Vagina (tissue), 2 donors: Measurements from ENCODE around the gene ARL5C. TPM values are rescaled to one million over a fixed set of nuclear protein-coding genes. Genes with fewer than 3 reads are reported as not detected.

Source experiments
- DNase-seq, 2 donors: peaks; one replicate each; pipeline ENCODE4 v3.0.0-alpha.2; 2017; ENCODE audit errors: extremely low spot score in 2 of 2
- H3K27ac ChIP-seq: fragments of 200-600 bp; sonication (generic); one replicate; pipeline ENCODE4 v1.5.1; 2019
- H3K27me3 ChIP-seq: fragments of 200-600 bp; sonication (generic); one replicate; pipeline ENCODE4 v1.5.1; 2019
- H3K36me3 ChIP-seq, 2 donors: fragments of 200-600 bp; sonication (generic); one replicate each; pipeline ENCODE4 v1.5.1; 2017 to 2019
- H3K4me1 ChIP-seq: fragments of 200-600 bp; sonication (generic); one replicate; pipeline ENCODE4 v1.5.1; 2019
- H3K4me3 ChIP-seq, 2 donors: fragments of 200-600 bp; sonication (generic); 1 replicate in 1 of 2; 2 replicates in 1 of 2; pipeline ENCODE4 v1.5.1; 2016 to 2019
- H3K9me3 ChIP-seq: fragments of 200-600 bp; sonication (generic); one replicate; pipeline ENCODE4 v1.5.1; 2019
- POLR2A ChIP-seq, 2 donors: fragments of 450-650 bp; IDR thresholded peaks; one replicate each; pipeline ENCODE4 v1.6.1; 2017; ENCODE audit warnings: antibody characterized with exemption in 2 of 2, mild to moderate bottlenecking in 2 of 2, moderate library complexity in 2 of 2
- POLR2AphosphoS5 ChIP-seq, 2 donors: sonication (generic); formaldehyde crosslinking; IDR thresholded peaks; one replicate each; pipeline ENCODE4 v1.9.0; 2017; ENCODE audit warnings: antibody characterized with exemption in 2 of 2, mild to moderate bottlenecking in 2 of 2, low read depth in 1 of 2; ENCODE audit not compliant: insufficient read depth in 1 of 2
- intact Hi-C: fragments of 100-400 bp; cut with DNase I; formaldehyde crosslinking; loops from one replicate; pipeline ENCODE4 v1.15.1; 2023
- total RNA-seq: library from RNA; depleted of rRNA; stranded (reverse); fragments of >200 nt; gene quantifications from one replicate; pipeline ENCODE4 v1.2.3, GENCODE V29; 2016
- TF ChIP-seq, protein P1 (sequence below), 3 experiments: fragments of 450-650 bp in 2 of 3; fragments of 200-600 bp in 1 of 3; sonication (generic) in 1 of 3; IDR thresholded peaks; one replicate each; pipeline ENCODE4 v1.5.1; 2017 to 2019; ENCODE audit warnings: antibody characterized with exemption in 3 of 3, mild to moderate bottlenecking in 2 of 3, moderate library complexity in 2 of 3

ARL5C gene
- total RNA-seq, 1 donor from 2014 or later, result not detected

DNA sequence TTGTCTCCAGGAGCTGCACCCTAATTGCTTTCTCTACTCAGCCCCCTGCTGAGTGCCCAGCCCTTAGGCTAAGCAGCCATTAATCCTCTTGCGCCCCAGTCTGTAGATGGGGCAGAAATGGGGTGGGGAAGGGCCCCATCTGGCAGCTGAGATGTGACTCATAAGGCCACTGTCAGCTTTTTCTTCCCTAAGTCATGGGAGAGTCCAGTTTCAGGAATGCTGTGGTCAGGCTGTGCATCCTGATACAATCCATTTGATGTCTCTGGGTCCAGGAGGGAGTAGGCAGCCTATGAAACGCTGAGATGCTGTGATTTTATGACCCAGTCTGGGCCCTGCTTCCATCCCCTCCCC lies 26.8 kb downstream of the ARL5C start:
- TF ChIP-seq, protein P1, sequence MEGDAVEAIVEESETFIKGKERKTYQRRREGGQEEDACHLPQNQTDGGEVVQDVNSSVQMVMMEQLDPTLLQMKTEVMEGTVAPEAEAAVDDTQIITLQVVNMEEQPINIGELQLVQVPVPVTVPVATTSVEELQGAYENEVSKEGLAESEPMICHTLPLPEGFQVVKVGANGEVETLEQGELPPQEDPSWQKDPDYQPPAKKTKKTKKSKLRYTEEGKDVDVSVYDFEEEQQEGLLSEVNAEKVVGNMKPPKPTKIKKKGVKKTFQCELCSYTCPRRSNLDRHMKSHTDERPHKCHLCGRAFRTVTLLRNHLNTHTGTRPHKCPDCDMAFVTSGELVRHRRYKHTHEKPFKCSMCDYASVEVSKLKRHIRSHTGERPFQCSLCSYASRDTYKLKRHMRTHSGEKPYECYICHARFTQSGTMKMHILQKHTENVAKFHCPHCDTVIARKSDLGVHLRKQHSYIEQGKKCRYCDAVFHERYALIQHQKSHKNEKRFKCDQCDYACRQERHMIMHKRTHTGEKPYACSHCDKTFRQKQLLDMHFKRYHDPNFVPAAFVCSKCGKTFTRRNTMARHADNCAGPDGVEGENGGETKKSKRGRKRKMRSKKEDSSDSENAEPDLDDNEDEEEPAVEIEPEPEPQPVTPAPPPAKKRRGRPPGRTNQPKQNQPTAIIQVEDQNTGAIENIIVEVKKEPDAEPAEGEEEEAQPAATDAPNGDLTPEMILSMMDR (IDR thresholded peaks at IDR 0.05), result no peak
- no peak for TF ChIP-seq POLR2AphosphoS5 (IDR thresholded peaks at IDR 0.05; ENCODE audit: insufficient read depth in 1 of 2, low read depth in 1 of 2)
- no peak for TF ChIP-seq POLR2A (IDR thresholded peaks at IDR 0.05)
- intact Hi-C loops, result no loop called here
- Histone ChIP-seq H3K9me3 (no peaks in the 10 kb centered on the region), H3K36me3 (no peaks in the 10 kb centered on the region), H3K27me3 (no peaks in the 10 kb centered on the region), H3K4me3 (no peak overlapping the region), H3K27ac (no peak overlapping the region), H3K4me1 (peaks cover 21% of the 10 kb centered on the region)
- DNase-seq, result no peak

DNA sequence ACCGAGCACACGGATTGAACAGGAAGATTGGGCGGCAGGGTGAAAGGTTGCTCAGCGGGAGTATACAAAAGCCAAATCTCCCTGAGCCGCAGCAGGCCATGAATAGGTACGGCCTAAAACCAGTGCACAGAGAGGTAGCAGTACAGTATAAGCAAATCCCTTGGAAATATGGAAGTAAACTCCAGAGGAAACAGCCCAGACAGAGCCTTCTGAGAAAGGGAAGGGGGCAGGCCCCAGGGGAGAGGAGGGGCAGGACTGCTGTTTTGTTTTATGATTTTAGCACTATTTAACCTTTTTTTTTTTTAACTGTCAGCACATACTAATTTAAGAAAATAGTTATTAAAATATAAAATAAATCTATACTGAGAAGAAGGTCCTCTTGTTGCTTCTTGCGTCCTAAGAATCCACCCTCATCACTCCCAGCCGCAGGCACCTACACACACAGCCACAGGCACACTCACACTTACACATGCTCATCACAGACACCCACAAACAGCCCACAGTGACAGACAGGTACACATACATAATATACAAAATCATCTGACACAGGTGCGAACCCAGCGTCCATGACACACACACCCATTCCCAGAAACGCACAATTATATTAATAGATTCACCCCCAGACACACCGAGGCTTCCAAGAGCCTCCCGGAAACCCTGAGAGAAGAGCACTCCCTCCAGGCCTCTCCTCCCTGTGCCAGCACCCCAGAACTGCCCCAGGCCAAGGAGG lies 27.4 kb downstream of the ARL5C start:
- DNase-seq, result no peak
- intact Hi-C loops, result no loop called here
- Histone ChIP-seq H3K27me3 (no peaks in the 10 kb centered on the region), H3K27ac (no peak overlapping the region), H3K36me3 (no peaks in the 10 kb centered on the region), H3K4me3 (no peak overlapping the region), H3K4me1 (peaks cover 16% of the 10 kb centered on the region), H3K9me3 (no peaks in the 10 kb centered on the region)
- TF ChIP-seq, protein P1 (IDR thresholded peaks at IDR 0.05), result no peak
- TF ChIP-seq POLR2AphosphoS5 (IDR thresholded peaks at IDR 0.05; ENCODE audit: insufficient read depth in 1 of 2, low read depth in 1 of 2) (no peak), POLR2A (IDR thresholded peaks at IDR 0.05) (no peak)

DNA sequence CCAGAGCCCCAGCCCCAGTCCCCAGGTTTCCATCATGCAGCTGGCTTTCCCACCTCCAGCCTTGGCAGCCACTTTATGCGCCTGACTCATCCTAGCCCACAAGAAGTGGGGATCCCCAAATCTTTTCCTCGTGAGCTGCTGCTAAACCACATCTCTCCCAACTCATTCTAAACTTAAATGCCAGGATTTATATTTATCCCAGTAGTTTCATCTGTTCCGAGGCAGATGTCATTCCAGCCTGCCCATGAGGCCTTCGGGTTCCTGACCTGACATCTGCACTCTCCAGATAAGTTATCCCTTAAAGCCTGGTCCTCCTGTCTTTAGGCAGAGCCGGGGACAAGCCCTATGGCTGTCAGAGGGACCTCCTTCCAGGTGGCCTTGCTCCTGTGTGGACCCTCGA lies 31.1 kb downstream of the ARL5C start:
- no peak for DNase-seq
- Histone ChIP-seq H3K36me3 (no peaks in the 10 kb centered on the region), H3K4me1 (peaks cover 9% of the 10 kb centered on the region), H3K27ac (no peak overlapping the region), H3K9me3 (no peaks in the 10 kb centered on the region), H3K4me3 (no peak overlapping the region), H3K27me3 (no peaks in the 10 kb centered on the region)
- intact Hi-C loops, result no loop called here
- TF ChIP-seq POLR2A (IDR thresholded peaks at IDR 0.05), result no peak
- TF ChIP-seq POLR2AphosphoS5 (IDR thresholded peaks at IDR 0.05; ENCODE audit: insufficient read depth in 1 of 2, low read depth in 1 of 2), result no peak
- TF ChIP-seq, protein P1 (IDR thresholded peaks at IDR 0.05), result no peak

DNA sequence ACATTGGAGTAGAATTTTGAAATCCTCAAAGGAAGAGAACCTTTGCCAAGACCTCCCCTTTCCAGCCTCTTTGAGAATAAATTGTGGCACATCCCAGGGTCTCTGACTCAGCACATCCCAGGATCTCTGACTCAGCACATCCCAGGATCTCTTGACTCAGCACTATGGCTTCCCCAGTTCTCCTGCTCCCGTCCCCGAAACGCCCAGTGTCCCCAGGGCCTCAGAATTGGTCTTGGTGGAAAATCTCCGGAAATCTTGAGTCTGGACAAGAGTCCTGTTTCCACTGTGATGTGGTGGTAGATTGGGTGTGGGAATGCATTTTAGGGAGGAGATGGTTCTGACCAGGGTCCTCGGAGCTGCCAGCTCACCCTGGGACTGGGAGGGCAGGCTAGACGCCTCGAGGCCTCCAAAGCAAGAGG lies 33.8 kb downstream of the ARL5C start:
- intact Hi-C loops, result no loop called here
- no peak for DNase-seq
- Histone ChIP-seq H3K27ac (peak overlapping the region; percentile 51), H3K27me3 (no peaks in the 10 kb centered on the region), H3K36me3 (no peaks in the 10 kb centered on the region), H3K9me3 (no peaks in the 10 kb centered on the region), H3K4me1 (no peaks in the 10 kb centered on the region), H3K4me3 (no peak overlapping the region)
- TF ChIP-seq POLR2A (IDR thresholded peaks at IDR 0.05) (no peak), POLR2AphosphoS5 (IDR thresholded peaks at IDR 0.05; ENCODE audit: insufficient read depth in 1 of 2, low read depth in 1 of 2) (no peak)
- TF ChIP-seq, protein P1 (IDR thresholded peaks at IDR 0.05), result no peak

DNA sequence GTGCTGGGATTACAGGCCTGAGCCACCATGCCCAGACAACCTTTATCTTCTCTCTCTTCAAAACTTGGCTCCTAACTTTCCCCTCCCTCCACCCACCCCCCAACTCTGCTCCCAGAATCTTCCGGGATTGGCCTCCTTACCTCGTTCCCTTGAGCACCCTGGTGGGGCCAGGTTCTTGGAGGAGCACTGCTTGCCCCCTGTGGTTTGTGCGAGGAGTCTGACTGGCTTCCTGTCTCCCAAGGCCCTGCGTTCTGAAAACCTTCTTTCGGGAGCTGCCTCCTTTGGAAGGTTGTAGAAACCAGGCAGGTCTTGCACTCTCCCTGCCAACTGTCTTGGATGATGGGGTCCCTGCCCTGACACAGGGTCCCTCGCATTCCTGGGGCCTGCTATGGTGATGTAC lies 34.3 kb downstream of the ARL5C start:
- no peak for DNase-seq
- Histone ChIP-seq H3K4me3 (no peak overlapping the region), H3K4me1 (no peaks in the 10 kb centered on the region), H3K9me3 (no peaks in the 10 kb centered on the region), H3K27me3 (no peaks in the 10 kb centered on the region), H3K36me3 (no peaks in the 10 kb centered on the region), H3K27ac (peak overlapping the region; percentile 46)
- intact Hi-C loops, result no loop called here
- TF ChIP-seq, protein P1 (IDR thresholded peaks at IDR 0.05), result no peak
- TF ChIP-seq POLR2A (IDR thresholded peaks at IDR 0.05) (no peak), POLR2AphosphoS5 (IDR thresholded peaks at IDR 0.05; ENCODE audit: insufficient read depth in 1 of 2, low read depth in 1 of 2) (no peak)
